Ovary (tissue), 9 donors: Measurements from ENCODE around the gene MARCKSL1. TPM values are rescaled to one million over a fixed set of nuclear protein-coding genes. Genes with fewer than 3 reads are reported as not detected.

ENCODE experiments used
- DNase-seq, 5 donors: peaks; one replicate each; pipeline ENCODE4 v3.0.0-alpha.2; 2019 to 2020
- H3K27ac ChIP-seq, 2 donors: fragments of 200-600 bp; one replicate each; pipeline versions ENCODE4 v1.5.1 to v1.8.0; 2019 to 2022
- H3K27me3 ChIP-seq: fragments of 200-600 bp; one replicate; pipeline ENCODE4 v1.8.0; 2022
- H3K36me3 ChIP-seq: fragments of 200-600 bp; sonication (generic); one replicate; pipeline ENCODE4 v1.5.1; 2019
- H3K4me1 ChIP-seq: one replicate; pipeline ENCODE4 v1.8.1; 2013; ENCODE audit warnings: mild to moderate bottlenecking, moderate library complexity; ENCODE audit not compliant: insufficient read depth
- H3K4me3 ChIP-seq: fragments of 200-600 bp; sonication (generic); one replicate; pipeline ENCODE4 v1.5.1; 2017
- H3K9me3 ChIP-seq, 2 donors: fragments of 200-600 bp in 1 of 2; sonication (generic) in 1 of 2; one replicate each; pipeline versions ENCODE4 v1.5.1 to v1.8.1; 2013 to 2019; ENCODE audit warnings: mild to moderate bottlenecking in 1 of 2, moderate library complexity in 1 of 2
- CTCF ChIP-seq, 3 donors: fragments of 450-650 bp in 2 of 3; fragments of 200-600 bp in 1 of 3; IDR thresholded peaks; one replicate each; pipeline versions ENCODE4 v1.5.1 to v1.8.0; 2016 to 2022; ENCODE audit warnings: antibody characterized with exemption in 3 of 3, mild to moderate bottlenecking in 1 of 3
- EP300 ChIP-seq: sonication (generic); formaldehyde crosslinking; IDR thresholded peaks from one replicate; pipeline ENCODE4 v1.6.1; 2017; ENCODE audit warnings: antibody characterized with exemption
- POLR2A ChIP-seq: fragments of 450-650 bp; IDR thresholded peaks from one replicate; pipeline ENCODE4 v1.6.1; 2017; ENCODE audit warnings: antibody characterized with exemption, mild to moderate bottlenecking, moderate library complexity
- WGBS, 3 donors: extraction: QIAGEN DNeasy Blood & Tissue Kit in 1 of 3; methylation state at CpG; one replicate each; pipeline versions ENCODE4 v1.1.5 to v1.1.7; 2013 to 2017; 5-methylcytosine and 5-hydroxymethylcytosine counted together
- intact Hi-C, 4 donors: fragments of 100-400 bp; cut with DNase I; formaldehyde crosslinking; loops; one replicate each; pipeline versions ENCODE4 v1.11.0 to v1.15.1; 2022 to 2023
- polyA plus RNA-seq, 2 donors: library from polyadenylated mRNA; stranded (reverse); fragments of 200-250 nt in 1 of 2; fragments of 350-450 nt in 1 of 2; fragmentation: Illumina TruSeq in 1 of 2; extraction: RNeasy Lipid Tissue Mini Kit (QIAGEN cat#74804) in 1 of 2; gene quantifications; one replicate each; pipeline ENCODE4 v1.2.3, GENCODE V29; 2013 to 2014
- total RNA-seq, 7 donors: library from RNA; depleted of rRNA in 2 of 7; stranded (reverse); fragments of >200 nt in 2 of 7; fragmentation: NEBNext Ultra II Directional in 3 of 7; extraction: Animal tissue kit (Norgen Biotek cat#: 25700) in 3 of 7; gene quantifications; one replicate each; pipeline versions ENCODE4 v1.1.0 to v1.2.4, GENCODE V29; 2016 to 2023
- donor health status: DM: no; HTN: no; CAD: no; lungs with moderate emphysema.
- donor health status: DM: no; HTN: no; CAD: no.
- donor health status: Bipolar disorder and iron deficiency.
- donor health status: DM: yes; HTN: yes; CAD: no.
- donor health status: DM: no; HTN: no; CAD: no.
- donor health status: DM: yes; HTN: yes; CAD: no.

The MARCKSL1 gene
- total and polyA plus RNA-seq, 9 donors: 105 to 667 (median 298) TPM

- DNase-seq: no peak
- H3K4me1 ChIP-seq: peaks cover 15% of the 10 kb centered on the region
- 7 to 19% (median 9%) methylated on average over 2 of the region's 2 CpGs for WGBS, 3 donors
- intact Hi-C loops: no loop called here
- no peak for TF ChIP-seq CTCF (IDR thresholded peaks at IDR 0.05)
- no peak for TF ChIP-seq POLR2A
- no peak for TF ChIP-seq EP300
- no peaks in the 10 kb centered on the region for H3K27me3 ChIP-seq
- H3K4me3 ChIP-seq: no peak overlapping the region
- H3K27ac ChIP-seq: peak overlapping the region in 1 of 2 donors; percentile 42
- H3K36me3 ChIP-seq: no peaks in the 10 kb centered on the region
- no peaks in the 10 kb centered on the region for H3K9me3 ChIP-seq
These were observed 24.2 kb downstream of the MARCKSL1 start for GRCh38 chr1:32311709-32312393.

- Histone ChIP-seq H3K27me3 (no peaks in the 10 kb centered on the region), H3K4me1 (peaks cover 15% of the 10 kb centered on the region), H3K4me3 (no peak overlapping the region), H3K27ac (no peak overlapping the region), H3K9me3 (no peaks in the 10 kb centered on the region), H3K36me3 (no peaks in the 10 kb centered on the region)
- TF ChIP-seq POLR2A (no peak), CTCF (IDR thresholded peaks at IDR 0.05) (no peak), EP300 (no peak)
- intact Hi-C loops: no loop called here
- DNase-seq: no peak
- WGBS, 3 donors: 71 to 95% (median 77%) methylated on average over 1 of the region's 1 CpG
These were observed 26.1 kb downstream of the MARCKSL1 start for GRCh38 chr1:32309960-32310359.

GRCh38 chr1:32307324-32307723 is 28.7 kb downstream of the MARCKSL1 start:
- intact Hi-C loops: no loop called here
- H3K27ac ChIP-seq: no peak overlapping the region
- TF ChIP-seq CTCF (IDR thresholded peaks at IDR 0.05) (no peak), EP300 (no peak), POLR2A (no peak)
- H3K9me3 ChIP-seq: no peaks in the 10 kb centered on the region
- H3K36me3 ChIP-seq: no peaks in the 10 kb centered on the region
- no peak for DNase-seq
- 59 to 70% (median 62%) methylated on average over 2 of the region's 2 CpGs for WGBS, 3 donors
- H3K27me3 ChIP-seq: no peaks in the 10 kb centered on the region
- H3K4me3 ChIP-seq: no peak overlapping the region
- peaks cover 15% of the 10 kb centered on the region for H3K4me1 ChIP-seq

GRCh38 chr1:32305310-32305709 is 30.7 kb downstream of the MARCKSL1 start:
- H3K4me3 ChIP-seq: no peak overlapping the region
- no peak for TF ChIP-seq CTCF (IDR thresholded peaks at IDR 0.05)
- TF ChIP-seq EP300: no peak
- TF ChIP-seq POLR2A: no peak
- no peaks in the 10 kb centered on the region for H3K27me3 ChIP-seq
- intact Hi-C loops: no loop called here
- H3K4me1 ChIP-seq: peaks cover 8% of the 10 kb centered on the region
- WGBS, 3 donors: 98 to 100% (median 99%) methylated on average over 2 of the region's 2 CpGs
- H3K36me3 ChIP-seq: no peaks in the 10 kb centered on the region
- no peak overlapping the region for H3K27ac ChIP-seq
- no peaks in the 10 kb centered on the region for H3K9me3 ChIP-seq
- DNase-seq: no peak
